ENCODE measurements around the gene DIPK1A. TPM values are rescaled to one million over a fixed set of nuclear protein-coding genes. Genes with fewer than 3 reads are reported as not detected.
A peak's percentile ranks its signal among the peaks of the same experiment; 100 is the strongest.

Gene DIPK1A
- total RNA-seq, 1 donor from 2014 or later: 5.0 TPM

DNA sequence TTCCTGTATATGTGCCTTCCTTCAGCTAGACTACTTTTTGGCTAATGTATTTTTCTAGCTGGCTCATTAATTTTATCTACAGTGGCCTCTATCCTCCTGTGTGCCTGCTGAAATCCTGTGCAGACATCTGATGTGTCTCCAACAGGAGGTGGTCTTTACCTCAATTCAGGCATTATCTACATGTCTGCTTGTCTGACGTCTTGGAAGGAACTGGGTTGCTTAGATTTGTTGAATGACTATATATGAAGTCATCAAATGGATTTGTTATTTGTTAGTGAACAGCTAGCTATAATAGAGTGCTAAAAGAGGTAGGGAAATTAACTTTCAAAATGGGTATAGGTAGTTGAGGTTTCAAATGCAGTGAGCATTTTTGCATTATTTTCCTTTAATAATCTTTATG lies 122.7 kb downstream of the DIPK1A start:
- DNase-seq: no peak
- Histone ChIP-seq H3K36me3 (peaks cover 100% of the 10 kb centered on the region), H3K9me3 (replicated peaks) (no peaks in the 10 kb centered on the region), H3K27me3 (ENCODE audit: low read depth) (no peaks in the 10 kb centered on the region), H3K4me3 (no peak overlapping the region), H3K27ac (replicated peaks) (no peak overlapping the region), H3K4me1 (peaks cover 67% of the 10 kb centered on the region)
- TF ChIP-seq, protein P1, sequence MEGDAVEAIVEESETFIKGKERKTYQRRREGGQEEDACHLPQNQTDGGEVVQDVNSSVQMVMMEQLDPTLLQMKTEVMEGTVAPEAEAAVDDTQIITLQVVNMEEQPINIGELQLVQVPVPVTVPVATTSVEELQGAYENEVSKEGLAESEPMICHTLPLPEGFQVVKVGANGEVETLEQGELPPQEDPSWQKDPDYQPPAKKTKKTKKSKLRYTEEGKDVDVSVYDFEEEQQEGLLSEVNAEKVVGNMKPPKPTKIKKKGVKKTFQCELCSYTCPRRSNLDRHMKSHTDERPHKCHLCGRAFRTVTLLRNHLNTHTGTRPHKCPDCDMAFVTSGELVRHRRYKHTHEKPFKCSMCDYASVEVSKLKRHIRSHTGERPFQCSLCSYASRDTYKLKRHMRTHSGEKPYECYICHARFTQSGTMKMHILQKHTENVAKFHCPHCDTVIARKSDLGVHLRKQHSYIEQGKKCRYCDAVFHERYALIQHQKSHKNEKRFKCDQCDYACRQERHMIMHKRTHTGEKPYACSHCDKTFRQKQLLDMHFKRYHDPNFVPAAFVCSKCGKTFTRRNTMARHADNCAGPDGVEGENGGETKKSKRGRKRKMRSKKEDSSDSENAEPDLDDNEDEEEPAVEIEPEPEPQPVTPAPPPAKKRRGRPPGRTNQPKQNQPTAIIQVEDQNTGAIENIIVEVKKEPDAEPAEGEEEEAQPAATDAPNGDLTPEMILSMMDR (IDR thresholded peaks at IDR 0.05; ENCODE audit: borderline replicate concordance): no peak
- intact Hi-C loops (cut with micrococcal nuclease): no loop called here

DNA sequence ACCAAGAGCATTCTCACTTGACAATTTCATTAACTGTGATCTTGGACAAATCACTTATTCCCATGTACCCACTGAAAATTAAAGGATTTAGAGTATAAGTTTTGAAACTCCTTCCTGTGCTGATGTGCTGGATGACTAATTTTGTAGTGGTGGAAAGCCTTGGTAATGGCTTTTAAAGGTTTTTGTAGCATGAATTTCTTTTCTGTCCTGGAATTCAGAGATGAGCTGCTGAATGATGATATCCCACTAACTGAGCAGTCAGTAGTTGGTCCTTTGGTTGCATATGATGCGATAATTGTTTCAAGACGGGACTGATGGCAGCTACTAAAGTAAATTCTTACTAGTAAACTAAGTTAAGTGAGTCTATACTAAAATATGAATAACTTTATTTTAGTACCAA lies 124.2 kb downstream of the DIPK1A start:
- Histone ChIP-seq H3K4me1 (peaks cover 82% of the 10 kb centered on the region), H3K4me3 (no peak overlapping the region), H3K27ac (replicated peaks) (no peak overlapping the region), H3K36me3 (peaks cover 87% of the 10 kb centered on the region), H3K9me3 (replicated peaks) (no peaks in the 10 kb centered on the region), H3K27me3 (ENCODE audit: low read depth) (no peaks in the 10 kb centered on the region)
- no peak for DNase-seq
- TF ChIP-seq, protein P1 (IDR thresholded peaks at IDR 0.05; ENCODE audit: borderline replicate concordance): no peak
- intact Hi-C loops (cut with micrococcal nuclease): no loop called here

DNA sequence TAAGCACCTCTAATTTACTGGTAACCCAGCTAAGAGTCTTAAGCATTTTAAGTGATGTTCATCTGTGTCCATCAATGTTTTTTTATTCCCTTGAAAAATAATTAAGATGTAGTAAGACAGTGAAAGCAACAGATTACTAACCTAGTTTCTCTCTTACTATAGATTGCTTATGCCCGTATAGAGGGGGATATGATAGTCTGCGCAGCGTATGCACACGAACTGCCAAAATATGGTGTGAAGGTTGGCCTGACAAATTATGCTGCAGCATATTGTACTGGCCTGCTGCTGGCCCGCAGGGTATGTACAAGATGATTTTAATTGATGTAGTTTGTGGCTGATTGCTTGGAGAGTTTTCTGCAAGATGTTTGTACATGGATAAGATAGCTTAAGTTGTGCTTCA lies 126.6 kb downstream of the DIPK1A start:
- intact Hi-C loops (cut with micrococcal nuclease): no loop called here
- H3K27ac ChIP-seq (replicated peaks): no peak overlapping the region
- TF ChIP-seq, protein P1 (IDR thresholded peaks at IDR 0.05; ENCODE audit: borderline replicate concordance): no peak

DNA sequence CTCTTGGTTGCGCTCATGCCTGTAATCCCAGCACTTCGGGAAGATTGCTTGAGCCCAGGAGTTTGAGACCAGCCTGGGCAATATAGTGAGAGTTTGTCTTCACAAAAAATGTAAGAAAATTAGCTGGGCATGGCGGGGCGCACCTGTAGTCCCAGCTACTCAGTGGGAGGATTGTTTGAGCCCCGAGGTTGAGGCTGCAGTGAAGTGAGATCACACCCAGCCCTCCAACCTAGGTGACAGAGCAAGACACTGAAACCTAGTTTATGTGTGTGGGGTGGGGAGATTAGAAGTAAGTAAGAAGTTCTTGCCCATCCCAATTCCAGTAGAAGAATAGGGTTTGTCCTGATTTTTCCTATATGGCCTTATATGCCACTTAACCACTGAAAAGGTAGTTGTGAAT lies 127.4 kb downstream of the DIPK1A start:
- Histone ChIP-seq H3K4me3 (peak overlapping the region; percentile 96), H3K4me1 (peaks cover 73% of the 10 kb centered on the region), H3K9me3 (replicated peaks) (no peaks in the 10 kb centered on the region), H3K27ac (replicated peaks) (no peak overlapping the region), H3K27me3 (ENCODE audit: low read depth) (no peaks in the 10 kb centered on the region), H3K36me3 (peaks cover 55% of the 10 kb centered on the region)
- intact Hi-C loops (cut with micrococcal nuclease): no loop called here
- TF ChIP-seq, protein P1 (IDR thresholded peaks at IDR 0.05; ENCODE audit: borderline replicate concordance): no peak
- DNase-seq: no peak

More for the DNA sequence above, 126.6 kb downstream of the DIPK1A start:
- H3K4me3 ChIP-seq: peak overlapping the region; percentile 96
- DNase-seq: no peak
- peaks cover 63% of the 10 kb centered on the region for H3K36me3 ChIP-seq
- H3K9me3 ChIP-seq (replicated peaks): no peaks in the 10 kb centered on the region
- peaks cover 81% of the 10 kb centered on the region for H3K4me1 ChIP-seq
- H3K27me3 ChIP-seq (ENCODE audit: low read depth): no peaks in the 10 kb centered on the region

DNA sequence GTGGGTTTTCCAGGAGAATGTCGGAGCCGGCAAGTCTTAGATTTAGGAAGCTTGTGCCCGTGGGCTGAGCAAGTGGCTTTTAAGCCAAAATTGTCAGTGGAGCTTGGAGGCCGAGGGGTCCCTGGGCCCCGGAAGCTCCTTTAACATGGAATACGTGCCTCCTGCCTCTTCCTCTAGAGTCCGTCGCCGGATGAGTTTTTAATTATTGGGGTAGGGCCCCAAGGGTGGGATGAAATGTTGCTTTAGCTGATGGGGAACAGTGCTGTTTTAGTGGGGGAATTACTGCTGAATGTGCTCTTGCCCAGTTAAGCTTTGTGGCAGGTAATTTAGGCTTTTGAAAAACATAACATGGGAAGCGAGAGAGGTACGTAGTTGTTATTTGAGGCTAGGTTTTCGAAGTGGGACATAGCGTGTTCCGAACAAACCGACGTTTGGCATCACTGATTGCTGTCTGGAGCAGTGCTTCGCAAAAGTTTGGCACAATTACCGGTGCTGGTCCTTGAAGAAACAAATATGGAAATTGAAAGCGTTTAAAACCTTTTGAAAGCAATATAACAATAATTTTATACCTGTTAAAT lies 128.6 kb downstream of the DIPK1A start:
- intact Hi-C loops (cut with micrococcal nuclease): no loop called here
- TF ChIP-seq, protein P1 (IDR thresholded peaks at IDR 0.05; ENCODE audit: borderline replicate concordance): no peak
- Histone ChIP-seq H3K36me3 (peaks cover 43% of the 10 kb centered on the region), H3K27me3 (ENCODE audit: low read depth) (no peaks in the 10 kb centered on the region), H3K4me1 (peaks cover 61% of the 10 kb centered on the region), H3K27ac (replicated peaks) (peak overlapping the region; percentile 88), H3K4me3 (peak overlapping the region; percentile 96), H3K9me3 (replicated peaks) (no peaks in the 10 kb centered on the region)
- no peak for DNase-seq

Measured in left ventricle myocardium inferior (tissue), 1 donor.